Embryonic facial prominence (tissue), 1 donor: ENCODE results near the gene RBM26.
A peak's percentile ranks its signal among the peaks of the same experiment; 100 is the strongest.

Experiments used
- DNase-seq: peaks from one replicate; pipeline ENCODE4 v3.0.0-alpha.2; 2016; ENCODE audit errors: extremely low spot score

RBM26 gene

GRCh38 chr13:79405831-79406596, at the start of gene RBM26:
Gene RBM26 (minus strand): TSS chr13:79406255. CDS start chr13:79405774, 481 bp downstream.
- peak; percentile 89 for DNase-seq

GRCh38 chr13:79455331-79455730, 49.3 kb upstream of the RBM26 start:
- no peak for DNase-seq

GRCh38 chr13:79452239-79452913, 46.3 kb upstream of the RBM26 start:
- DNase-seq = no peak

GRCh38 chr13:79451500-79451962, 45.5 kb upstream of the RBM26 start:
- DNase-seq = no peak

- no peak for DNase-seq
These were observed 44.1 kb upstream of the RBM26 start for GRCh38 chr13:79450110-79450509.

GRCh38 chr13:79448413-79448812, 42.4 kb upstream of the RBM26 start:
- no peak for DNase-seq

GRCh38 chr13:79447741-79448140, 41.7 kb upstream of the RBM26 start:
- no peak for DNase-seq

GRCh38 chr13:79447141-79447540, 41.1 kb upstream of the RBM26 start:
- DNase-seq = no peak

- DNase-seq = no peak
These were observed 40.1 kb upstream of the RBM26 start for GRCh38 chr13:79445968-79446645.

GRCh38 chr13:79442706-79443105, 36.7 kb upstream of the RBM26 start:
- DNase-seq = no peak

- no peak for DNase-seq
These were observed 36.2 kb upstream of the RBM26 start for GRCh38 chr13:79442221-79442620.

GRCh38 chr13:79440958-79441528, 35.0 kb upstream of the RBM26 start:
- DNase-seq = no peak

GRCh38 chr13:79439275-79439674, 33.2 kb upstream of the RBM26 start:
- DNase-seq = no peak

GRCh38 chr13:79435561-79435990, 29.5 kb upstream of the RBM26 start:
- no peak for DNase-seq

- no peak for DNase-seq
These were observed 28.5 kb upstream of the RBM26 start for GRCh38 chr13:79434556-79434955.

- DNase-seq = no peak
These were observed 26.9 kb upstream of the RBM26 start for GRCh38 chr13:79432992-79433391.

- no peak for DNase-seq
These were observed 26.0 kb upstream of the RBM26 start for GRCh38 chr13:79432086-79432485.

- DNase-seq = no peak
These were observed 23.3 kb upstream of the RBM26 start for GRCh38 chr13:79429309-79429708.

GRCh38 chr13:79427883-79428282, 21.8 kb upstream of the RBM26 start:
- DNase-seq = no peak

GRCh38 chr13:79427265-79427664, 21.2 kb upstream of the RBM26 start:
- no peak for DNase-seq

GRCh38 chr13:79423801-79424642, 18.0 kb upstream of the RBM26 start:
- DNase-seq = peak; percentile 36
